GM12865 (cell line): ENCODE data around the gene ARHGEF28.

Experiments
- DNase-seq: peaks from one replicate; pipeline ENCODE4 v3.0.0; 2010; ENCODE audit warnings: low read depth
- H3K4me3 ChIP-seq: 2 replicates; pipeline ENCODE4 v1.5.1; 2011; ENCODE audit warnings: mild to moderate bottlenecking, low read depth, low read length, control low read depth
- CTCF ChIP-seq: IDR thresholded peaks from 2 replicates; pipeline ENCODE4 v1.5.1; 2011; ENCODE audit warnings: low read length, control low read depth, low read depth, inconsistent platforms; ENCODE audit not compliant: insufficient read depth; ENCODE audit errors: missing control alignments

ARHGEF28 gene

DNA sequence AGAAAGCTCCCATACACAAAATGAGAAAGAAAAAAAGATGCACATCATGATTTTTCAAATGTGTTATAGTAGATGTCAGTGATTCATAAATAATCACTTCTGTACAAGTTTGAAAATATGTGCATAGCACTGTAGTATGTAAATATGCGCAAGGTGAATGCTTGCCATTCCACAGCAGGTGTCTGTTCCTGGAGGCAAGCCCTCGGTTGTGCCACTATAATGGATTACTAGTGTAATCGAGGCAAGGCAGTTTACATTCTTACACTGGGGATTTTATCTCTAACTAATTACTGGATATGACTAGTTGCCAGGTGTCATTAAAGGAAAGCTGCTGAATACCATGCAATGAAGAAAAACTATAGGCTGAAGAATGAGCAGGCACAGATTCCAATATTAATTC is 93.6 kb downstream of the ARHGEF28 start:
- no peak for TF ChIP-seq CTCF
- H3K4me3 ChIP-seq: no peak overlapping the region
- DNase-seq: no peak

DNA sequence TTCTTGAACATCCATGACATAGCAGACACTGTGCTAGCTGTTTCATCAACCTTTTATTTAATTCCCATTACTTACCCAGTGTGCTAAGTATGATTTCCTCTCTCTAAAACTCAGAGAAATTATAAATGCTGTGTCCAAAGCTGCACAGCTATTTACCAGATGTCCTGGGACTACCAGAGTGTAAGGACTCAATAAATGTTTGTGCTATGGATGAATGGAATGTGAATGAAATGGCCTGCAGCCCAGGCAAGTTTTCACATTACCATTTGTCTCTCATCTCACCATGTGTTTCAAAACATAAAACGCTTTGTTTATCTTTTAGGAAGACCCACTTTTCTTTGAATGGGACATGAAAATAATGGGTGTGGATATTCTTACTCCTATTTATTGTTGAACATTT is 96.2 kb downstream of the ARHGEF28 start:
- no peak for DNase-seq
- TF ChIP-seq CTCF: no peak
- no peak overlapping the region for H3K4me3 ChIP-seq

DNA sequence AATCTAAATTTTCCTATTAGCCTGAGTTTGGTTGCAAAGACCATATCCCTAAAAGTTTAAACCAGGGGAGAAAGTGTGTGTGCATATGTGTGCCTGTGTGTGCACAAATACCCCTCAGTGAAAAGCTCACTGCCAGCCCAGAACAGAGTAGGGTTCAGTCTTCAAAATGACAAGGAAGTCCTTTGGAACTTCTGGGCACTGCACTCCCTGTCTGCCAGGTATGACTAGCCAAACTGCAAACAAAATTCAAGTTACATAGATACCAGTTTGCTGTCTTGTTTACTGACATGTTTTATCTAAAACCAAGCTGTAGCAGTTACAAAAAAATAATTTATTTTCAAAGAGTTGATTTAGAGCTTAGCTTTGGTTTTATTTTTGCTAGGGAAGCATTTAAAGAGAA is 100.1 kb downstream of the ARHGEF28 start:
- TF ChIP-seq CTCF: no peak
- no peak overlapping the region for H3K4me3 ChIP-seq
- no peak for DNase-seq

DNA sequence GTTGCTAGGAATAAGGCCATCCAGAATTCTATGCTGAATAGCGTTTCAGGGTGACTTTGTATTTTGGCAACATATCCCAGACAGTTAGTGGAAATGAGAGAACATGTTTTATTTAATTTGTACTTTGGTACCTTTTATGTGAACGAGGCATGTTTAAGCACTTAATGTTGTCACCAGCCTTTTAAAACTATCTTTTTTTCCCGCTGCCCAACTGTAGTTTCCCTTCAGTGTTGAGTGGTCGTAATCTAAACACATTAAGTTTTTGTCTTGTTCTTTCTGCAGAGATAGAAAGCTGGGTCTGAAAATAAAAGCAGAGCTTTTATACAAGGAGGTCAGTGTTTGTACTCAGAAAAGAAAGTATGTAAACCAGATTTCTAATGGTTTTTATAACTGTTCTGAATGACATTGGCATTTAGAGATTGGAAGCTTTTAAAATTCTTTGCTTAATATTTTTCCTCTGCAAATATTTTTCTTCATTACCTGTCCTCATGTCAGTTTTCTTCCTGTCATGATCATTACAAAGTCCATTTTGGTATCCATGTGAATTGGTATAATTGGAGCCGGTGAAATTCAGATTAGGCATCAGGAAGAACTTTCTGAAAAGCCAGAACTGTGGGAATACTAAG is 100.7 kb downstream of the ARHGEF28 start:
- TF ChIP-seq CTCF: no peak
- no peak for DNase-seq
- no peak overlapping the region for H3K4me3 ChIP-seq

DNA sequence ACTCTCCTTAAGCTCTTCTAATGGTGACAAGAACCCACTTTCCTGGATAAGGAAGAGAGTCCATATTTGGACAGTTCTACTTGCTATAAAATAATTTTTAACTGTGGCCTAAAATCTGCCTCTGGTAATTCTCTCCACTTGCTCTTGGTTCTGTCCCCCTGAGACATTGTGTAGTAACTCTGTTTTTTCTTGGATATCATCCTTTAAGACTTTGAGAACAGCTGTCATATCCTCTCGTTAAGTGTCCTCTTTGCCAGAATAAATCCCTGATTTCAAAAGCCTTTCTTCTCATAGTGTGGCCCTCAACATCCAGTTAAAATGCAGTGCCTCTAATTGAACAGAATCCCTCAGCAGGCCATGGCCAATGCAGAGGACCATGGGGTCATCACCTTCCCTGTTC is 101.5 kb downstream of the ARHGEF28 start:
- no peak overlapping the region for H3K4me3 ChIP-seq
- no peak for DNase-seq
- TF ChIP-seq CTCF: no peak

DNA sequence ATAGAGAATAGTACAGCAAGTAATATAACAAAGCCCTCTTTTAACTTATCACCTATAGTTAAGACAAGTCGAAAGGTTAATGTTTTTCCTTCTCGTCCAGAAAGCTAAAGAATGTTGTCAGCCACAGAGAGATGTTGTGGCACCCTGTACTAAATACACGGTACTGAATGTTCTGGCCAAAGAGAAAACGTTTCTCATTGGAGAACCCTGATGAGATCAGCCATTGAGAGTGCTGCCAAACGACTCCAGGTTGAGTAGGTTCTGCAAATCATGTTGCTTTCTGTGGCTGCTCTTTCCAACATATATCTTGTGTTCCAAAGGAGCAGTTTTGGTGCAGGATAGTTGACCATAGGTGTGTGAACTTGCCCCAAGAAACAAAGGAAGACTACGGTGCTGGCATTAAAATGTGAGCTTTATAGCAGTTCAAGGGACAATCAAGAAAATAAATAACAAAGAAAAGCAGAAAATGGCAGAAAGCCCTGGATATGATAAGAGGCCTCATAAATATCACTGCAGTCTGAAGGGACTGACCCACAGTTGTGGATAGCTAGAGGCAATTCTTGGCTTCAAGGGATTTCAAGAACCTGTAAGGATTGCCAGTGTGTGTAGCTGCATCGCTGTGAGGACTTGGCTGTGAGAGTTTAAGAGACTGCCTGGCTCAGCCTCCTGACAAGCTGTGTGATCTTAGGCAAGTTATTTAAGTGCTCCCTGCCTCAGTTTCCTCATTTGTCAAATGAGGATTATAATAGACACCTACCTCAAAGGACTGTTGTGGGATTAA is 102.7 kb downstream of the ARHGEF28 start:
- no peak overlapping the region for H3K4me3 ChIP-seq
- DNase-seq: no peak
- no peak for TF ChIP-seq CTCF
